Measurements from ENCODE around the gene PTPRO.

PTPRO gene

DNA sequence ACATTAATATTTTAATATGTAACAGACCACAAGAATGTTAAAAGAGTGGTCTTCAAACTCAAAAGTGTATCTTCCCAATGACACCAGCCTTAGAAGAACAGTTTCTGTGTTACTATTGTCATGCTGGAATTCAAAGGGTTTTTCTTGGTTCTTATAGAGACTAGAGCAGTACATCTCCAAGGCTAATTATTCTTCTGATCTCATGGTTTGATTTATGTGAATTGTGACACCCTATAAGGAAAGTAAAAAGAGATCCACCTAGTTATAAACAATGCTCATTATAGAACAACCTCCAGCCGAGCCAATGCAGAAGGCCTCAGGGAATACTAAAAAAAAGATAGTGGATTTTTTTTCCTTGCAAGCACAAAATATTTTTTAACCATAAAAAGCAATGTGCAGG lies 65.5 kb downstream of the PTPRO start:
- H3K4me3 ChIP-seq (ENCODE audit: low read length): no peak overlapping the region
- H4K5ac ChIP-seq (ENCODE audit: low read length): no peak overlapping the region
- H3K27me3 ChIP-seq (ENCODE audit: insufficient read depth, low read length, poor library complexity): no peaks in the 10 kb centered on the region
- H3K56ac ChIP-seq (ENCODE audit: low read length): no peak overlapping the region
- no peak overlapping the region for H2BK120ac ChIP-seq (ENCODE audit: low read depth, low read length)
- no peaks in the 10 kb centered on the region for H3K79me1 ChIP-seq (ENCODE audit: low read length)
- no peaks in the 10 kb centered on the region for H3K79me2 ChIP-seq (ENCODE audit: control insufficient read depth, insufficient read depth, low read length)
- H2AK5ac ChIP-seq (ENCODE audit: low read length): no peak overlapping the region
- no CpG with 5 or more reads among the region's 1 CpG for WGBS (ENCODE audit: extremely low coverage, insufficient coverage, low lambda C conversion rate)
- H3K23ac ChIP-seq (ENCODE audit: low read length): no peak overlapping the region
- no peak overlapping the region for H3K9ac ChIP-seq (ENCODE audit: low read length)
- H4K8ac ChIP-seq (ENCODE audit: low read depth, low read length): no peak overlapping the region
- no peak overlapping the region for H3K18ac ChIP-seq (ENCODE audit: low read length)
- no peaks in the 10 kb centered on the region for H3K4me1 ChIP-seq (ENCODE audit: control insufficient read depth, low read depth, low read length)
- H2BK15ac ChIP-seq (replicated peaks; ENCODE audit: low read depth): no peak overlapping the region
- H3K36me3 ChIP-seq (ENCODE audit: control insufficient read depth, insufficient read depth, low read length): no peaks in the 10 kb centered on the region
- DNase-seq: no peak
- H3K4ac ChIP-seq (ENCODE audit: low read depth, low read length): no peak overlapping the region
- no peak overlapping the region for H3K4me2 ChIP-seq (ENCODE audit: low read length)
- no peak overlapping the region for H2BK5ac ChIP-seq (ENCODE audit: low read length)
- no peak overlapping the region for H3K27ac ChIP-seq (ENCODE audit: low read depth, low read length)

GRCh38 chr12:15389561-15389960 lies 67.3 kb downstream of the PTPRO start:
- Histone ChIP-seq H3K4me2 (ENCODE audit: low read length) (no peak overlapping the region), H2BK120ac (ENCODE audit: low read depth, low read length) (no peak overlapping the region), H3K36me3 (ENCODE audit: control insufficient read depth, insufficient read depth, low read length) (no peaks in the 10 kb centered on the region), H4K8ac (ENCODE audit: low read depth, low read length) (no peak overlapping the region), H3K4me1 (ENCODE audit: control insufficient read depth, low read depth, low read length) (no peaks in the 10 kb centered on the region), H3K56ac (ENCODE audit: low read length) (no peak overlapping the region), H3K27ac (ENCODE audit: low read depth, low read length) (no peak overlapping the region), H3K4ac (ENCODE audit: low read depth, low read length) (no peak overlapping the region), H3K79me2 (ENCODE audit: control insufficient read depth, insufficient read depth, low read length) (no peaks in the 10 kb centered on the region), H4K5ac (ENCODE audit: low read length) (no peak overlapping the region), H2AK5ac (ENCODE audit: low read length) (no peak overlapping the region), H3K9ac (ENCODE audit: low read length) (no peak overlapping the region), H3K4me3 (ENCODE audit: low read length) (no peak overlapping the region), H3K18ac (ENCODE audit: low read length) (no peak overlapping the region), H3K79me1 (ENCODE audit: low read length) (no peaks in the 10 kb centered on the region), H3K27me3 (ENCODE audit: insufficient read depth, low read length, poor library complexity) (no peaks in the 10 kb centered on the region), H2BK5ac (ENCODE audit: low read length) (no peak overlapping the region), H3K23ac (ENCODE audit: low read length) (no peak overlapping the region), H2BK15ac (replicated peaks; ENCODE audit: low read depth) (no peak overlapping the region)
- DNase-seq: no peak
- WGBS (ENCODE audit: extremely low coverage, insufficient coverage, low lambda C conversion rate): no CpG with 5 or more reads among the region's 1 CpG

GRCh38 chr12:15393037-15393436 lies 70.7 kb downstream of the PTPRO start:
- H3K36me3 ChIP-seq (ENCODE audit: control insufficient read depth, insufficient read depth, low read length): no peaks in the 10 kb centered on the region
- H2BK5ac ChIP-seq (ENCODE audit: low read length): no peak overlapping the region
- DNase-seq: no peak
- H3K27ac ChIP-seq (ENCODE audit: low read depth, low read length): no peak overlapping the region
- H4K8ac ChIP-seq (ENCODE audit: low read depth, low read length): no peak overlapping the region
- no peak overlapping the region for H2AK5ac ChIP-seq (ENCODE audit: low read length)
- H3K4me2 ChIP-seq (ENCODE audit: low read length): no peak overlapping the region
- H4K5ac ChIP-seq (ENCODE audit: low read length): no peak overlapping the region
- no peak overlapping the region for H3K18ac ChIP-seq (ENCODE audit: low read length)
- WGBS (ENCODE audit: extremely low coverage, insufficient coverage, low lambda C conversion rate): no CpG with 5 or more reads among the region's 1 CpG
- no peak overlapping the region for H3K4me3 ChIP-seq (ENCODE audit: low read length)
- no peaks in the 10 kb centered on the region for H3K4me1 ChIP-seq (ENCODE audit: control insufficient read depth, low read depth, low read length)
- H3K56ac ChIP-seq (ENCODE audit: low read length): no peak overlapping the region
- H2BK120ac ChIP-seq (ENCODE audit: low read depth, low read length): no peak overlapping the region
- no peak overlapping the region for H3K9ac ChIP-seq (ENCODE audit: low read length)
- H3K4ac ChIP-seq (ENCODE audit: low read depth, low read length): no peak overlapping the region
- no peaks in the 10 kb centered on the region for H3K79me1 ChIP-seq (ENCODE audit: low read length)
- no peak overlapping the region for H3K23ac ChIP-seq (ENCODE audit: low read length)
- no peak overlapping the region for H2BK15ac ChIP-seq (replicated peaks; ENCODE audit: low read depth)
- H3K79me2 ChIP-seq (ENCODE audit: control insufficient read depth, insufficient read depth, low read length): no peaks in the 10 kb centered on the region
- no peaks in the 10 kb centered on the region for H3K27me3 ChIP-seq (ENCODE audit: insufficient read depth, low read length, poor library complexity)

GRCh38 chr12:15393995-15394394 lies 71.7 kb downstream of the PTPRO start:
- no peak overlapping the region for H4K5ac ChIP-seq (ENCODE audit: low read length)
- no peak overlapping the region for H3K4ac ChIP-seq (ENCODE audit: low read depth, low read length)
- no peak overlapping the region for H3K4me2 ChIP-seq (ENCODE audit: low read length)
- H2BK5ac ChIP-seq (ENCODE audit: low read length): no peak overlapping the region
- no peak overlapping the region for H3K9ac ChIP-seq (ENCODE audit: low read length)
- no peak overlapping the region for H4K8ac ChIP-seq (ENCODE audit: low read depth, low read length)
- H3K79me1 ChIP-seq (ENCODE audit: low read length): no peaks in the 10 kb centered on the region
- no peaks in the 10 kb centered on the region for H3K36me3 ChIP-seq (ENCODE audit: control insufficient read depth, insufficient read depth, low read length)
- H3K4me1 ChIP-seq (ENCODE audit: control insufficient read depth, low read depth, low read length): no peaks in the 10 kb centered on the region
- H3K79me2 ChIP-seq (ENCODE audit: control insufficient read depth, insufficient read depth, low read length): no peaks in the 10 kb centered on the region
- DNase-seq: no peak
- H3K18ac ChIP-seq (ENCODE audit: low read length): no peak overlapping the region
- H3K56ac ChIP-seq (ENCODE audit: low read length): no peak overlapping the region
- H3K27ac ChIP-seq (ENCODE audit: low read depth, low read length): no peak overlapping the region
- H3K4me3 ChIP-seq (ENCODE audit: low read length): no peak overlapping the region
- H2BK120ac ChIP-seq (ENCODE audit: low read depth, low read length): no peak overlapping the region
- no peaks in the 10 kb centered on the region for H3K27me3 ChIP-seq (ENCODE audit: insufficient read depth, low read length, poor library complexity)
- no peak overlapping the region for H2BK15ac ChIP-seq (replicated peaks; ENCODE audit: low read depth)
- H3K23ac ChIP-seq (ENCODE audit: low read length): no peak overlapping the region
- H2AK5ac ChIP-seq (ENCODE audit: low read length): no peak overlapping the region

GRCh38 chr12:15404485-15404884 lies 82.2 kb downstream of the PTPRO start:
- no peak overlapping the region for H3K27ac ChIP-seq (ENCODE audit: low read depth, low read length)
- no peak for DNase-seq

GRCh38 chr12:15405606-15406005 lies 83.3 kb downstream of the PTPRO start:
- Histone ChIP-seq H3K36me3 (ENCODE audit: control insufficient read depth, insufficient read depth, low read length) (no peaks in the 10 kb centered on the region), H3K18ac (ENCODE audit: low read length) (no peak overlapping the region), H4K8ac (ENCODE audit: low read depth, low read length) (no peak overlapping the region), H3K23ac (ENCODE audit: low read length) (no peak overlapping the region), H3K9ac (ENCODE audit: low read length) (no peak overlapping the region), H2BK120ac (ENCODE audit: low read depth, low read length) (no peak overlapping the region), H3K4me1 (ENCODE audit: control insufficient read depth, low read depth, low read length) (no peaks in the 10 kb centered on the region), H3K27me3 (ENCODE audit: insufficient read depth, low read length, poor library complexity) (no peaks in the 10 kb centered on the region), H3K27ac (ENCODE audit: low read depth, low read length) (no peak overlapping the region), H4K5ac (ENCODE audit: low read length) (no peak overlapping the region), H3K4me2 (ENCODE audit: low read length) (no peak overlapping the region), H3K79me1 (ENCODE audit: low read length) (no peaks in the 10 kb centered on the region), H3K4ac (ENCODE audit: low read depth, low read length) (no peak overlapping the region), H2BK5ac (ENCODE audit: low read length) (no peak overlapping the region), H2AK5ac (ENCODE audit: low read length) (no peak overlapping the region), H3K79me2 (ENCODE audit: control insufficient read depth, insufficient read depth, low read length) (no peaks in the 10 kb centered on the region), H2BK15ac (replicated peaks; ENCODE audit: low read depth) (no peak overlapping the region), H3K56ac (ENCODE audit: low read length) (no peak overlapping the region), H3K4me3 (ENCODE audit: low read length) (no peak overlapping the region)
- DNase-seq: no peak
- no CpG with 5 or more reads among the region's 2 CpGs for WGBS (ENCODE audit: extremely low coverage, insufficient coverage, low lambda C conversion rate)

More at GRCh38 chr12:15404485-15404884, 82.2 kb downstream of the PTPRO start:
- Histone ChIP-seq H3K27me3 (ENCODE audit: insufficient read depth, low read length, poor library complexity) (no peaks in the 10 kb centered on the region), H3K9ac (ENCODE audit: low read length) (no peak overlapping the region), H3K79me2 (ENCODE audit: control insufficient read depth, insufficient read depth, low read length) (no peaks in the 10 kb centered on the region), H2BK120ac (ENCODE audit: low read depth, low read length) (no peak overlapping the region), H3K56ac (ENCODE audit: low read length) (no peak overlapping the region), H2BK15ac (replicated peaks; ENCODE audit: low read depth) (no peak overlapping the region), H3K36me3 (ENCODE audit: control insufficient read depth, insufficient read depth, low read length) (no peaks in the 10 kb centered on the region), H3K4ac (ENCODE audit: low read depth, low read length) (no peak overlapping the region), H3K18ac (ENCODE audit: low read length) (no peak overlapping the region), H2BK5ac (ENCODE audit: low read length) (no peak overlapping the region), H3K23ac (ENCODE audit: low read length) (no peak overlapping the region), H4K8ac (ENCODE audit: low read depth, low read length) (no peak overlapping the region), H3K79me1 (ENCODE audit: low read length) (no peaks in the 10 kb centered on the region), H3K4me1 (ENCODE audit: control insufficient read depth, low read depth, low read length) (no peaks in the 10 kb centered on the region), H3K4me2 (ENCODE audit: low read length) (no peak overlapping the region), H3K4me3 (ENCODE audit: low read length) (no peak overlapping the region), H4K5ac (ENCODE audit: low read length) (no peak overlapping the region), H2AK5ac (ENCODE audit: low read length) (no peak overlapping the region)
- no CpG with 5 or more reads among the region's 1 CpG for WGBS (ENCODE audit: extremely low coverage, insufficient coverage, low lambda C conversion rate)
